HEK293 (cell line): ENCODE measurements around the gene POLR3C.

Experiments used
- CTCF ChIA-PET: fragments of 350-600 bp; formaldehyde crosslinking; extraction: SDS; loops from one replicate; lab custom pipeline; 2021; ENCODE audit warnings: antibody characterized with exemption; lab: Yijun Ruan, JAX
- POLR2A ChIA-PET: fragments of 300-600 bp; formaldehyde crosslinking; extraction: SDS; loops from one replicate; lab custom pipeline; 2020; ENCODE audit warnings: antibody characterized with exemption, inconsistent platforms; lab: Yijun Ruan, JAX
- H3K27ac ChIP-seq: fragments of 200-500 bp; sonication (Bioruptor generic); 2 replicates; pipeline ENCODE4 v1.5.1; 2014; ENCODE audit warnings: low read depth, low read length, control low read depth, inconsistent platforms; ENCODE audit errors: extremely low read depth
- H3K36me3 ChIP-seq, 2 experiments: fragments of 200-500 bp in 1 of 2; sonication (Bioruptor generic) in 1 of 2; 1 replicate in 1 of 2; 2 replicates in 1 of 2; pipeline ENCODE4 v1.5.1; 2014 to 2017; ENCODE audit warnings: inconsistent platforms in 2 of 2, low read length in 2 of 2; ENCODE audit not compliant: control insufficient read depth in 2 of 2, insufficient read depth in 1 of 2
- H3K4me1 ChIP-seq: fragments of 200-500 bp; sonication (Bioruptor generic); 2 replicates; pipeline ENCODE4 v1.5.1; 2014; ENCODE audit warnings: mild to moderate bottlenecking, low read length, inconsistent platforms; ENCODE audit not compliant: control insufficient read depth, insufficient read depth
- H3K4me3 ChIP-seq: 2 replicates; pipeline ENCODE4 v1.5.1; 2011; ENCODE audit warnings: low read depth, mild to moderate bottlenecking, control low read depth, low read length, moderate library complexity
- H3K9me3 ChIP-seq: fragments of 200-500 bp; sonication (Bioruptor generic); 2 replicates; pipeline ENCODE4 v1.5.1; 2014; ENCODE audit warnings: low read depth, low read length, inconsistent platforms; ENCODE audit not compliant: control insufficient read depth, insufficient read depth
- BCL11B ChIP-seq: fragments of 450-650 bp; formaldehyde crosslinking; IDR thresholded peaks from 2 replicates; pipeline ENCODE4 v1.5.1; 2016; ENCODE audit warnings: low read depth, missing biosample characterization, missing genetic modification characterization
- KLF1 ChIP-seq: fragments of 450-650 bp; formaldehyde crosslinking; IDR thresholded peaks from 2 replicates; pipeline ENCODE4 v1.5.1; 2016; ENCODE audit warnings: missing biosample characterization, missing genetic modification characterization
- KLF10 ChIP-seq: fragments of 450-650 bp; IDR thresholded peaks from 2 replicates; pipeline ENCODE4 v1.5.1; 2018; ENCODE audit warnings: missing biosample characterization, mild to moderate bottlenecking, missing genetic modification characterization
- KLF8 ChIP-seq: fragments of 450-650 bp; formaldehyde crosslinking; IDR thresholded peaks from 2 replicates; pipeline ENCODE4 v1.5.1; 2016; ENCODE audit warnings: missing biosample characterization, missing genetic modification characterization
- SP3 ChIP-seq: fragments of 450-650 bp; formaldehyde crosslinking; IDR thresholded peaks from 2 replicates; pipeline ENCODE4 v1.5.1; 2016; ENCODE audit warnings: missing biosample characterization, missing genetic modification characterization
- ZBTB17 ChIP-seq: fragments of 450-650 bp; formaldehyde crosslinking; IDR thresholded peaks from 2 replicates; pipeline ENCODE4 v1.5.1; 2016; ENCODE audit warnings: missing biosample characterization, missing genetic modification characterization
- ZBTB6 ChIP-seq: fragments of 450-650 bp; formaldehyde crosslinking; IDR thresholded peaks from 2 replicates; pipeline ENCODE4 v1.5.1; 2017; ENCODE audit warnings: missing biosample characterization, missing genetic modification characterization
- ZEB2 ChIP-seq: fragments of 450-650 bp; formaldehyde crosslinking; IDR thresholded peaks from 2 replicates; pipeline ENCODE4 v1.5.1; 2016; ENCODE audit warnings: missing biosample characterization, missing genetic modification characterization
- ZFP37 ChIP-seq: fragments of 450-650 bp; formaldehyde crosslinking; IDR thresholded peaks from 2 replicates; pipeline ENCODE4 v1.5.1; 2016; ENCODE audit warnings: missing biosample characterization, missing genetic modification characterization
- ZFP41 ChIP-seq: fragments of 450-650 bp; formaldehyde crosslinking; IDR thresholded peaks from 2 replicates; pipeline ENCODE4 v1.5.1; 2016; ENCODE audit warnings: missing biosample characterization, missing genetic modification characterization, borderline replicate concordance
- ZIC2 ChIP-seq: fragments of 450-650 bp; formaldehyde crosslinking; IDR thresholded peaks from 2 replicates; pipeline ENCODE4 v1.5.1; 2016; ENCODE audit warnings: missing biosample characterization, missing genetic modification characterization
- ZNF174 ChIP-seq: fragments of 450-650 bp; formaldehyde crosslinking; IDR thresholded peaks from 2 replicates; pipeline ENCODE4 v1.5.0; 2017; ENCODE audit warnings: missing biosample characterization, mild to moderate bottlenecking, missing genetic modification characterization
- ZNF280C ChIP-seq: fragments of 450-650 bp; formaldehyde crosslinking; IDR thresholded peaks from 2 replicates; pipeline ENCODE4 v1.5.1; 2016; ENCODE audit warnings: missing biosample characterization, missing genetic modification characterization
- ZNF292 ChIP-seq: fragments of 450-650 bp; formaldehyde crosslinking; IDR thresholded peaks from 2 replicates; pipeline ENCODE4 v1.5.1; 2016; ENCODE audit warnings: low read depth, missing biosample characterization, missing genetic modification characterization, borderline replicate concordance
- ZNF366 ChIP-seq: fragments of 450-650 bp; formaldehyde crosslinking; conservative IDR thresholded peaks from 2 replicates; pipeline ENCODE4 v1.5.1; 2016; ENCODE audit warnings: missing biosample characterization, missing genetic modification characterization
- ZNF391 ChIP-seq: fragments of 450-650 bp; formaldehyde crosslinking; IDR thresholded peaks from 2 replicates; pipeline ENCODE4 v1.5.1; 2016; ENCODE audit warnings: low read depth, missing biosample characterization, missing genetic modification characterization, borderline replicate concordance
- ZNF404 ChIP-seq: fragments of 450-650 bp; formaldehyde crosslinking; IDR thresholded peaks from 2 replicates; pipeline ENCODE4 v1.5.1; 2017; ENCODE audit warnings: missing biosample characterization, missing genetic modification characterization
- ZNF423 ChIP-seq: fragments of 450-650 bp; formaldehyde crosslinking; IDR thresholded peaks from 2 replicates; pipeline ENCODE4 v1.5.1; 2016; ENCODE audit warnings: missing biosample characterization, missing genetic modification characterization
- ZNF510 ChIP-seq: fragments of 450-650 bp; formaldehyde crosslinking; IDR thresholded peaks from 2 replicates; pipeline ENCODE4 v1.5.1; 2018; ENCODE audit warnings: mild to moderate bottlenecking, missing genetic modification characterization, missing biosample characterization; ENCODE audit not compliant: insufficient replicate concordance
- ZNF549 ChIP-seq: fragments of 450-650 bp; IDR thresholded peaks from 2 replicates; pipeline ENCODE4 v1.5.1; 2018; ENCODE audit warnings: missing biosample characterization, missing genetic modification characterization, mild to moderate bottlenecking, inconsistent platforms, moderate library complexity
- ZNF561 ChIP-seq: fragments of 450-650 bp; IDR thresholded peaks from 2 replicates; pipeline ENCODE4 v1.5.1; 2018; ENCODE audit warnings: missing biosample characterization, missing genetic modification characterization, borderline replicate concordance
- ZNF600 ChIP-seq: fragments of 450-650 bp; formaldehyde crosslinking; IDR thresholded peaks from 2 replicates; pipeline ENCODE4 v1.5.1; 2016; ENCODE audit warnings: missing biosample characterization, missing genetic modification characterization
- ZNF629 ChIP-seq: fragments of 450-650 bp; formaldehyde crosslinking; IDR thresholded peaks from 2 replicates; pipeline ENCODE4 v1.5.1; 2017; ENCODE audit warnings: missing biosample characterization, missing genetic modification characterization
- ZNF830 ChIP-seq: fragments of 450-650 bp; IDR thresholded peaks from 2 replicates; pipeline ENCODE4 v1.5.0; 2018; ENCODE audit warnings: missing biosample characterization, missing genetic modification characterization, low read depth, mild to moderate bottlenecking, moderate library complexity
- TF ChIP-seq, protein P1 (sequence below): fragments of 450-650 bp; formaldehyde crosslinking; IDR thresholded peaks from 2 replicates; pipeline ENCODE4 v1.5.1; 2016; ENCODE audit warnings: missing biosample characterization, missing genetic modification characterization
- TF ChIP-seq, protein P2 (sequence below): fragments of 450-650 bp; formaldehyde crosslinking; IDR thresholded peaks from 2 replicates; pipeline ENCODE4 v1.5.1; 2016; ENCODE audit warnings: missing biosample characterization, missing genetic modification characterization

POLR3C gene

DNA sequence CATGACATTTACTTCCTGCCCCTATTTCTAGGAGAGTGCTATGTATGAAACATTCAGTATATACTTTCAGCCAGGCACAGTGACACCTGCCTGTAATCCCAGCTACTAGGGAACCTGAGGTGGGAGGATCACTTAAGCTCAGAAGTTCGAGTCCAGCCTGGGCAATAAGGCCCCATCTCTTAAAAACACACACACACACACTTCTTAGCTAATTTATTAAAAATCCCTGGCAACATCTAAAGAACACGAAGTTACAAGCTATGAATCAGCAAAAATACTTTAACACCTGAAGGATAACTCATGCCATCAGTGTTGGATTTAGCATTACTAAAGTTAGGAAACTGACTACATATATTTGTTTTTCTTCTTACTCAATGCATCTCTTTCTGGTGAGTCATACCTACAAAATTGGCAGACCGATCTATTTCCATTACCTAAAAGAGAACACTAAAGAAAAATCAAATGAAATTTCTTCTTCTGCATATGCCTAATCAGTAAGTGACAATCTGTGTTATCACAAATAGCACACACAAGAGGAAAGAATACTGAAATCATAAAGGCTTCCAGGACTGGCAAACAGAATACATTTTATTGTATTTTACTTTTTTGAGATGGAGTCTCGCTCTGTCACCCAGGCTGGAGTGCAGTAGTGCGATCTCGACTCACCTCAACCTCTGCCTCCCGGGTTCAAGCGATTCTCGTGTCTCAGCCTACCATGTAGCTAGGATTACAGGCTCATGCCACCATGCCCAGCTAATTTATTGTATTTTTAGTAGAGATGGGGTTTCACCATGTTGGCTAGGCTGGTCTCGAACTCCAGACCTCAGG, 41.5 kb upstream of the POLR3C start:
- CTCF ChIA-PET, result interaction anchor here (0.8 to 1.0 kb wide), 3 partner anchors 13 to 51 kb away, joined by 3 to 4 read pairs (median 3); no protein-coding TSS in a partner anchor
- no peak overlapping the region for H3K27ac ChIP-seq
- TF ChIP-seq SP3 (tag by site-specific recombination) (0 out of 2 replicates have a peak, but pooled peaks have one; percentile 33), ZNF174 (no peak), ZFP41 (tag by site-specific recombination) (no peak), KLF1 (tag by site-specific recombination) (no peak), ZNF830 (tag by site-specific recombination) (no peak), ZNF404 (tag by site-specific recombination) (no peak), BCL11B (tag by site-specific recombination) (no peak), ZNF549 (tag by site-specific recombination) (no peak), ZNF510 (tag by site-specific recombination) (no peak), ZNF600 (tag by site-specific recombination) (peak; percentile 44; the same call in 1 of the 2 replicates), ZIC2 (tag by site-specific recombination) (no peak), ZNF292 (tag by site-specific recombination) (no peak), ZBTB17 (tag by site-specific recombination) (peak; percentile 68), ZNF280C (tag by site-specific recombination) (no peak), KLF8 (tag by site-specific recombination) (peak; percentile 74), ZFP37 (tag by site-specific recombination) (0 out of 2 replicates have a peak, but pooled peaks have one; percentile 57), ZNF561 (tag by site-specific recombination) (no peak), ZBTB6 (tag by site-specific recombination) (no peak), ZNF423 (tag by site-specific recombination) (no peak), ZEB2 (tag by site-specific recombination) (peak; percentile 63), ZNF366 (tag by site-specific recombination) (peak; percentile 57), KLF10 (tag by site-specific recombination) (0 out of 2 replicates have a peak, but pooled peaks have one; percentile 30), ZNF629 (peak; percentile 87), ZNF391 (tag by site-specific recombination) (no peak)
- TF ChIP-seq, protein P1, sequence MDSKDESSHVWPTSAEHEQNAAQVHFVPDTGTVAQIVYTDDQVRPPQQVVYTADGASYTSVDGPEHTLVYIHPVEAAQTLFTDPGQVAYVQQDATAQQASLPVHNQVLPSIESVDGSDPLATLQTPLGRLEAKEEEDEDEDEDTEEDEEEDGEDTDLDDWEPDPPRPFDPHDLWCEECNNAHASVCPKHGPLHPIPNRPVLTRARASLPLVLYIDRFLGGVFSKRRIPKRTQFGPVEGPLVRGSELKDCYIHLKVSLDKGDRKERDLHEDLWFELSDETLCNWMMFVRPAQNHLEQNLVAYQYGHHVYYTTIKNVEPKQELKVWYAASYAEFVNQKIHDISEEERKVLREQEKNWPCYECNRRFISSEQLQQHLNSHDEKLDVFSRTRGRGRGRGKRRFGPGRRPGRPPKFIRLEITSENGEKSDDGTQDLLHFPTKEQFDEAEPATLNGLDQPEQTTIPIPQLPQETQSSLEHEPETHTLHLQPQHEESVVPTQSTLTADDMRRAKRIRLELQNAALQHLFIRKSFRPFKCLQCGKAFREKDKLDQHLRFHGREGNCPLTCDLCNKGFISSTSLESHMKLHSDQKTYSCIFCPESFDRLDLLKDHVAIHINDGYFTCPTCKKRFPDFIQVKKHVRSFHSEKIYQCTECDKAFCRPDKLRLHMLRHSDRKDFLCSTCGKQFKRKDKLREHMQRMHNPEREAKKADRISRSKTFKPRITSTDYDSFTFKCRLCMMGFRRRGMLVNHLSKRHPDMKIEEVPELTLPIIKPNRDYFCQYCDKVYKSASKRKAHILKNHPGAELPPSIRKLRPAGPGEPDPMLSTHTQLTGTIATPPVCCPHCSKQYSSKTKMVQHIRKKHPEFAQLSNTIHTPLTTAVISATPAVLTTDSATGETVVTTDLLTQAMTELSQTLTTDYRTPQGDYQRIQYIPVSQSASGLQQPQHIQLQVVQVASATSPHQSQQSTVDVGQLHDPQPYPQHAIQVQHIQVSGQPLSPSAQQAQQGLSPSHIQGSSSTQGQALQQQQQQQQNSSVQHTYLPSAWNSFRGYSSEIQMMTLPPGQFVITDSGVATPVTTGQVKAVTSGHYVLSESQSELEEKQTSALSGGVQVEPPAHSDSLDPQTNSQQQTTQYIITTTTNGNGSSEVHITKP, result 0 out of 2 replicates have a peak, but pooled peaks have one; percentile 14
- TF ChIP-seq, protein P2, sequence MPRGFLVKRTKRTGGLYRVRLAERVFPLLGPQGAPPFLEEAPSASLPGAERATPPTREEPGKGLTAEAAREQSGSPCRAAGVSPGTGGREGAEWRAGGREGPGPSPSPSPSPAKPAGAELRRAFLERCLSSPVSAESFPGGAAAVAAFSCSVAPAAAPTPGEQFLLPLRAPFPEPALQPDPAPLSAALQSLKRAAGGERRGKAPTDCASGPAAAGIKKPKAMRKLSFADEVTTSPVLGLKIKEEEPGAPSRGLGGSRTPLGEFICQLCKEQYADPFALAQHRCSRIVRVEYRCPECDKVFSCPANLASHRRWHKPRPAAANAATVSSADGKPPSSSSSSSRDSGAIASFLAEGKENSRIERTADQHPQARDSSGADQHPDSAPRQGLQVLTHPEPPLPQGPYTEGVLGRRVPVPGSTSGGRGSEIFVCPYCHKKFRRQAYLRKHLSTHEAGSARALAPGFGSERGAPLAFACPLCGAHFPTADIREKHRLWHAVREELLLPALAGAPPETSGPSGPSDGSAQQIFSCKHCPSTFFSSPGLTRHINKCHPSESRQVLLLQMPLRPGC (tag by site-specific recombination), result peak; percentile 80

More for the DNA sequence above, 41.5 kb upstream of the POLR3C start:
- POLR2A ChIA-PET, result no interaction called here
- H3K4me3 ChIP-seq, result no peak overlapping the region
- H3K4me1 ChIP-seq, result 0 out of 2 replicates have a peak, but pooled peaks cover 5% of the 10 kb centered on the region
- H3K9me3 ChIP-seq, result no peaks in the 10 kb centered on the region
- peaks cover 0 to 3% of the 10 kb centered on the region in 2 experiments; a peak in 2 of 3 replicates for H3K36me3 ChIP-seq
